VCaP (cell line): ENCODE results near the gene TEX264.

Source experiments
- H3K27ac ChIP-seq: fragments of 450-650 bp; 2 replicates; pipeline ENCODE4 v1.5.1; 2017
- CTCF ChIP-seq: fragments of 450-650 bp; conservative IDR thresholded peaks from 2 replicates; pipeline ENCODE4 v1.5.1; 2017; ENCODE audit warnings: mild to moderate bottlenecking, moderate library complexity

The TEX264 gene

GRCh38 chr3:51747840-51748239, 76.8 kb downstream of the TEX264 start:
- no peak for TF ChIP-seq CTCF
- H3K27ac ChIP-seq = no peak overlapping the region

GRCh38 chr3:51748327-51748726, 77.3 kb downstream of the TEX264 start:
- no peak overlapping the region for H3K27ac ChIP-seq
- TF ChIP-seq CTCF = no peak

GRCh38 chr3:51750878-51751277, 79.8 kb downstream of the TEX264 start:
- TF ChIP-seq CTCF = no peak
- no peak overlapping the region for H3K27ac ChIP-seq

- H3K27ac ChIP-seq = no peak overlapping the region
These were observed 80.2 kb downstream of the TEX264 start for GRCh38 chr3:51751287-51751686.

More at GRCh38 chr3:51751287-51751686, 80.2 kb downstream of the TEX264 start:
- TF ChIP-seq CTCF = no peak
